Ramos (cell line): Measurements from ENCODE around the gene CALML5.

Source experiments
- in situ Hi-C: fragments of 300-500 bp; cut with MboI; formaldehyde crosslinking; loops from one replicate; pipeline ENCODE4 v1.14.3; 2022; ENCODE audit warnings: low sequenced_read_pairs; ENCODE audit not compliant: unreplicated experiment

Gene CALML5, protein sequence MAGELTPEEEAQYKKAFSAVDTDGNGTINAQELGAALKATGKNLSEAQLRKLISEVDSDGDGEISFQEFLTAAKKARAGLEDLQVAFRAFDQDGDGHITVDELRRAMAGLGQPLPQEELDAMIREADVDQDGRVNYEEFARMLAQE

DNA sequence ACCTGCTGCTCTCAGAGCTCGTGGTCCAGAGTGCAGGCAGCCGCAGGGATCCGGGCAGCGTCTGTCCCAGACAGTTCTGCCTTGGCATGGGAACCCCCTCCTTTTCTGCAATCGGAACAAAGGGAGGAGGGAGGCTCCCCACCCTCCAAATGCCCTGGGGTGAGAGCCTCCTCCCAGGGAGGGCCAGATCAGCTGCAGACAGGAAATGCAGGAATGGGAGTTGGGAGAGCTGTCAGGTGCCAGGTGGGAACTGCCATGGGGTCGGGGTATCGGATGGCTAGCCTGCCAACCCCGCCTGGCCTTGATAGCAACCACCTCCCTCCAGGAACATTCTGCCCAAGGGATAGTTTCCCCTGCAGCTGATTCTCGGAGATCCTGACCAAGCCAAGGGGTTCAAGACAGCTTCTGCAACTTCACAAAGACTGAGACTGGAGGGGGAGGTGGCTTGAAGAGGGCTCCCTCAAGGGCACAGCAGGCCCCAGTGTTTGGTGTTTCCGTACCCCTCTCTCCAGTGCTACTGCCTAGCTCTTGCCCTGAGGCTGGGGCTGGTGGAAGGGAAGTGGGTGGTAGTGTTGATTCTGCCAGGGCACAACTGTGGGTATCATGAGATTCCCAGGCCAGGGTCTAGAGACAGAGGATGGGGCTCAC is at the start of gene CALML5:
CALML5 (minus strand) TSS at position 78 of the 648 bp plus-strand sequence. CDS start 132 bp downstream, outside the sequence.
- in situ Hi-C loops: no loop called here

DNA sequence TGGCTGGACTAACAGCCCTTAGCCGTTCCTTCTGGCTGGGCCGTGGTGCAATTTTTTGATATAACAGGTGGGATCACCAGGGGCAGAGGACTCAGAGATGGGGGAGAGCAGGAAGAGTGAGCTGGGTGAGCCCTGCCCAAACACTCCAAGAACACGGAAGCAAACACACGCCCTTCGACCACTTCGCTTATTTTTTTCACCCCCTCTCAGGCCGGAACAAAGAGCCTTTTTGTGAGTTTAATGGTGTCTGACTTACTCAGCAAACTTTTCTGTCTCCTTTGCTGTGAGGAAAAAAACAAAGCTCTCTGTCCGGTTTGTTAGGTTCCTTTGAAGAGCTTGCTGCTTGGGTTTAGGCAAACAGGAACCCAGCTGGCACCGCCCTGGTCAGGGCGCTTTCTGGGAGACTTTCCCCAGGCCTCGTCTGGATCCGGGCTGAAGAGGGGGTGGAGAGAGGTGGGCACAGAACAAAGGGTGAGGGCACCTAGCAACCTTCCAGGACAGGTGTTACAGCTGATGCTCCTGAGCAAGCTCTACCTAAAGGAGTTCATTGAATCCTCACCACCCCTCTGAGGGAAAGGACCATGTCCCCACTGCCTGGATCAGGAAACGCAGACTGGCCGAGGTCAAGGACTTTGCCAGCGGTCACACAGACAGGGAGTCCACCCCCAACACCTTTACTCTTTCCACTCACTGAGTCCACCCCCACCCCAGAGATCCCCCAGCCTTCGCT is 48.7 kb upstream of the CALML5 start:
- in situ Hi-C loops: no loop called here

DNA sequence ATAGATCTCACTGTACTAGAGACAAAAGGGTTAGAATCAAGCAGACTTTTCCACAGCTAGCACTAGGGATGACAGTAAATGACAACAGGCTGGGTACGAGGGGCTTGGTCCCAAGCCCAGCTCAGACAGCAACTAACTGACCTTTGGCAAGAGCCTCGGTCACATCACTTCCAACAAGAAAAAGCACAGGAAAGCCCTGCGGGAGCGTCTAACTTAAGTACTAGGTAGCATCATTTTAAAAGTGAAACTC is 48.2 kb upstream of the CALML5 start:
- in situ Hi-C loops: no loop called here

DNA sequence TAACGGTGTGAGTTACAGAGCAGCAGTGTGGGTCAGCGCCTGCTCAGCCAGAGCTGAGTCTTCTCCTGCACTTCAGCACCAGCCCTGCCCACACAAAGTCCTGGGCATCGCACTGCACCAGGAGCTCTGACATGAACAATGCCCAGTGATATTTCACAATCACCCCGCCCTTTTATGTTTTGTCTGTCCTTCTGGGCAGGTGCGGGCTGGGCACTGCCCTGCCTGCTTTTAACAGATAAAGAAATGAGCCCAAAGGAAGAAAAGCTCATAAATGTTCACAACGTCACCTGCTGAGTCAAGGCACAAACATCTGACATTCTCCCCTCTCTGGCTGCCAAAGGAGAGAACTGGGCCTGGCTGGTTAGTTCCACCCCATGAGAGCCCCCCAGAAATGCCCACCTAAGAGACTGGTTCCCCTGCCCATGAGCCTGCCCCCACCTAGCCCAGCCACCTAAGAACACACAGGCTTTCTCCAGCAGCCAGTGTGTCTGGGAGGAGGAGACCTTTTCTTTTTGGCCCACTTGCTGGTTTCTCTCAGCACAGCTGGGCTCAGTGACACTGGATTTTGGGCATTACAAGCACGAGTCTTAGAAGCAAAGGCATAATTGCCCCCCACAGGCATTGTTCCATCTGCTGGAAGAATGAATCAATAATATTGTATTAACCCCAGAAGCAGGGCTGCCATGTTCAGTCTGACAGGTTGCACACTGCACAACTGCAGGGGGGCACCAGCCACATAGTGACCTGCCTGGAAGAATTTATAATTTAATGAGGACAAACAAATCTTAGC is 47.7 kb upstream of the CALML5 start:
- in situ Hi-C loops: no loop called here

DNA sequence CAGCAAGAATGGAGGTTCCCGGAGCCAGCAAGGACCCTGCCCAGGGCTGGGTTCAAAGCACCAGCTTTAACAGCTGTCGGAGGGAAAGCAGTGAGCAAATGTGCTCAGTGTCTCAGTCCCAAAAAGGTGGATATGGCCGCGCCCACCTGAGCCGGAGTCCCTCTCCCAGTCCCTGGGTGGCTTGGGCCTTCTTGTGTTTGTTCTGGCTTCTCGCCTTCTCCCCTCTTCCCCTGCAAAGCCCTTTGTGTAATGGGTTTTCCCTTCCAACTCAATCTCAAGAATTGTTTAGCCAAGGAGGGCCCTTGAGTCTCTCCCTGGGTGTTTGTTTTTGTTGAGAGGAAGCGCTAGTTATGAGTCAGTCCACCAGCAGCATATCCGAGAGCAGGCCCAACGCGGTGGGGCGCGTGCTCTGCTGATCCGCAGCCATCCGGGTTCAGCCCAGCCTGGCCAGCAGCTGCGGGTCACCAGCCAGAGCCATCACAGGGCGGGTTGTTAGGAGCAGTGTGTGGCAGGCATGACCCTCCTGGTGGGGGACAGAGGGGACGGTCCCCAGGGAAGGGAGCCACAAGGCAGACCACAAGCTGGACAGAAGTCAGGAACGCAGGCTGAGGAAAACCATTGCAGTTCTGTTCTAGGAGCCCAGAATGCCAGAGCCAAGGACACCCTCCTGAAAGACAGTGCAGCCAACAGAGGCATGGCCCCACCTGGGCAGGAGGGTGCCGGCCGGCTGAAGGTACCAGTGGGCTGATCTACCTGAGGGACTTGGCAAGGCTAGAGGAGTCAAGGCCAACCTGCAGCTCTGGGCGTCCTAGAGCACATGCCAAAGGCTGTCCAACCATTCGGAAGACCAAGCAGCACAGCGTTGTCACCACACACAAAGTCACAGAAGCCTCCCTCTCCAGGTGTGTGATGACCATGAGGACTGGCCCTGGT is 46.7 kb upstream of the CALML5 start:
- in situ Hi-C loops: no loop called here

DNA sequence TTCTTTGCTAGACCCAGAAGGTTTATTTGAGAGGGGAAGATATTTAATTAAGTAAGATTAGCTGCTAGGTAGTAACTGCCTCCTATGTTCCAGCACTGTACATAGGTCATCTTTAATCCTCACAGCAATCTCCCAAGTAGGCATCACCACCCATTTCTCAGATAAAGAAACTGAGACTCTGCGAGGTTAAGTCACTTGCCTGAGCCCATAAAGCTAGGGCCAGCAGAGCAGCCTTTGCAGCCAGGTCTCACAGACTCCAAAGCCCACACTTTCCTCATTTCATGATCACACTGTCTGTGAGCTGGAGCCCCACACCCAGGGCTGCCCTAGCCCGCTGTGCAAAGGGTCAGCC is 46.0 kb upstream of the CALML5 start:
- in situ Hi-C loops: no loop called here

DNA sequence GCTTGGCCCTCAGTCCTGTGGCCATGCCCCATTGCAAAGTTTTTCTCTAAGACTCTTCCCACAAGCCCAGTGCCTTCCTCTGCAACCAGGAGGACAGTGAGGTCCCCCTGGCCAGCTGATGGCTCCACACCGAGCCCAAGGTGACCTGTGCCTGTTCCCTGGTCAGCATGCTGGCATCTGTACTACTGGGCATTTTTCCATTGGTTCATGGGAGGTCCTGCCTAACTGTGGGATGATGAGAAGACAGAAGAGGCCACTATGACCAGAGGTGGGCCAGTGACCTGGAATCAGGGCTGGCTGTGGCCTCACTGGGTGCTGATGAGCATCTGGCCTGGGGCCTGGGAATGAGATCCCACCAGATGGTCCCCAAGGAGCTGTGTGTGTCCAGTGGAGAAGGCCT is 45.6 kb upstream of the CALML5 start:
- in situ Hi-C loops: no loop called here

DNA sequence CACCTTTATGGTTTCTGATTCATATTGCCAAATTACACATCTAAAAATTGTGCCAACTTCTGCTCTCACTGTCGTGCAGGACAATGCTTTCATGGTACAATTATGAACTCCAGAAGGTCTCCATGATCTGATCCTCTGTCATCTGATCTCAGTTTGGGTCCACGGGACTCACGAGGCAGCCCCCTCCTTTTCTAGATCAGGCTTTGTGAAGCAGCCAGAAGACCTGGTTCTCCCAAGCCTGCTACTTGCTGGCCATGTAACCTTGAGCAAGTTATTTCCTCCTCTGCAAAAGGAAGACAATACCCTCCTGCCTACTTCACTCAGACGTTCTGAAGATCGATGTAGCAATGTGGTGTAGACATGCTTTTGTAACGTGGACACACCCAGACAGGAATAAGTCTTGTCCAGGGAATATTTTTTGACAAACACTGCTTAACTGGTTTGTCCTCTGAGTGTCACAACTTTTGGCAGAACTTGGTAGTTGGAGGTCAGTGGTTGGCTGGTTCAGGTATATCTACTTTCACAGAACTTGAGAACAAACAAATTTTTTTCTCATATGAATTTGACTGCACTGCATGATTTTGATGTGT is 44.9 kb upstream of the CALML5 start:
- in situ Hi-C loops: no loop called here

DNA sequence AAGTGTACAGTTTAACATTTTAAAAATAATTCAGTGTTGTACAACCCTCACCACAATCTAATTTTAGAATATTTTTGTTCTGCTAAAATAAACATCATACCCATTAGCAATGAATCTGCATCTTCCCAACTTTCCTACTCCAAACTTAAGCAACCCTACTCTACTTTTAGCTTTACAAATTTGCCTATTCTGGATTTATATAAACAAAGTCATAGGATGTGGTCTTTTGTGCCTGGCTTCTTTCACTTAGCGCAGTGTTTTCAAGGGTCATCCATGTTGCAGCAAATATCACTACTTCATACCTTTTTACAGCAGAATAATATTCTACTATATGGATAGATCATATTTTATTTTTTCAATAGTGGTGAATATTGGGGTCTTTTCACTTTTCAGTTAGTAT is 44.3 kb upstream of the CALML5 start:
- in situ Hi-C loops: no loop called here

DNA sequence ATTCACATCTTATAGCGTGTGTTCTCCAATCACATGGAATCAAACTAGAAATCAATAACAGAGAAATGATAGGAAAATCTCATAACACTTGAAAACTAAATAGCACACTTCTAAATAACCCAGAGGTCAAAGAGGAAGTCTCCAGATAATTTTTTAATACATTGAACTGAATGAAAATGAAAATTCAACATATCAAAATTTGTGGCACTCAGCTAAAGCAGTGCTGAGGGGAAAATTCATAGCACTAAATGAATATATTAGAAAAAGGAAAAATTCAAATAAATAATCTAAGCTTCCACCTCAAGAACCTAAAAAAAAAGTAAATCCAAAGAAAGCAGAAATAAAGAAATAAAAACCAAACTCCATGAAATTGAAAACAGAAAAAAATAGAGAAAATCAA is 42.7 kb upstream of the CALML5 start:
- in situ Hi-C loops: no loop called here

DNA sequence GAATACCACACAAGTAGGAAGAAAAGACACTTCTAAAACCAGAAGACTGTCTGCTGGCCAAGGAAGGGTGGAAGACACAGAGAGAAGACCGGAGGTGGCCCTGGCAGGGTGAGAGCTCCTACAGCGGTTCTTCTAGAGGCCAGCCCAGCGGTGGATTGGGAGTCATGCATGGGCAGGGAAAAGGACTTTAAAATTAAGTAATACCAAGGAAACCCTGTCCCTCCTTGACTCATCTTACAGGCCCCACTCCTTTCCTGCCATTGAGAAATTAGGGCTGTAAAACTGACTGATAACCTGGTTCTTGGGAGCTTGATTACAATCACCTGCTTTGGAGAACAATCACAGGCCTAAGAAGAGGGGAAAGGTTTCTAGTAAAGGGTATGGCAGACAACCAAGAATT is 41.5 kb upstream of the CALML5 start:
- in situ Hi-C loops: no loop called here

DNA sequence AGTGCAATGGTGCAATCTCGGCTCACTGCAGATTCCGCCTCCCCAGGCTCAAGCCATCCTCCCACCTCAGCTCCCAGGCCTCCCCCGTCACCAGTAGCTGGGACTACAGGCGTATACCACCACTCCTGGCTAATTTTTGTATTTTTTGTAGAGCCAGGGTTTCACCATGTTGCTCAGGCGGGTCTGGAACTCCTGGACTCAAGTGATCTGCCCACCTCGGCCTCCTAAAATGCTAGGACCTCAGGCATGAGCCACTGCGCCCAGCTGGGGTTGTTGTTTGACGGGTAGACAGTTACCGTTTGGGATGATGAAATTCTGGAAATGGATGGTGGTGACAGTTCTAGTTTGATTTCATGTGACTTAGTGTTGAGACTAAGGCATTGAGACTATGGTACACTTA is 40.7 kb upstream of the CALML5 start:
- in situ Hi-C loops: no loop called here

DNA sequence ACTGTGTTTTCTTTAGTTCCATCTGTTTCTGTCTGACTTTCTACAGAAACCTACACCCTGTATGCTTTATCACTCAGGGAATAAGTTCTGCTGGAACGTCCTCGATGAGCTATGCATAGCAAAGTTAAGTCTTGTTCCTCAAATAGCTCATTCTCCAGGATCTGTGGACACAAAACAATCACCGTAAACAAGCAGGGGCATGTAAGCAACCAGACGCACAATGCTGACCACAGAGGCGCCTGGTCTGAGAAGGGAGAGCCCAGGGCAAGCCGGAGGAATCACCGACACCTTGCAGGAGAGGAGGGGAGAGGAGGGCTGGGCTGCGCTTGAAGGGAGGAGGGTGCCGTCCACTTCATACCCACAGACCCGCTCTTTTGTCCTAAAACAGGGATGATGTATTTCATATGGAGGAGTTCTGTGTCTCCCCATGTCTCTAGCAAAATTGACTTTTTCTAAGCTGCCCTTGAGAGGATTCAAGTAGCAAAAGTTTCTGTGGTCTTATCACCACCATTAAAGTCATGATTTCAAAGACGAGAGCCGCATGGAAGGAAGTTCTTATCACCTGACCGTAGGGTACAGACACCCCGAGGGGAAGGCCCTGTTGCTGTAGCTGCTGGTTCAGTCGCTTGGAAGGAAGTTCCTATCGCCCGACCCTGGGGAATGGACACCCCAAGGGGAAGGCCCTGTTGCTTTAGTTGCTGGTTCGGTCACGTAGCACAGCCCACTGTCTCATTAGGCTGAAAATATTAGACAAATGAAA is 39.7 kb upstream of the CALML5 start:
- in situ Hi-C loops: no loop called here

DNA sequence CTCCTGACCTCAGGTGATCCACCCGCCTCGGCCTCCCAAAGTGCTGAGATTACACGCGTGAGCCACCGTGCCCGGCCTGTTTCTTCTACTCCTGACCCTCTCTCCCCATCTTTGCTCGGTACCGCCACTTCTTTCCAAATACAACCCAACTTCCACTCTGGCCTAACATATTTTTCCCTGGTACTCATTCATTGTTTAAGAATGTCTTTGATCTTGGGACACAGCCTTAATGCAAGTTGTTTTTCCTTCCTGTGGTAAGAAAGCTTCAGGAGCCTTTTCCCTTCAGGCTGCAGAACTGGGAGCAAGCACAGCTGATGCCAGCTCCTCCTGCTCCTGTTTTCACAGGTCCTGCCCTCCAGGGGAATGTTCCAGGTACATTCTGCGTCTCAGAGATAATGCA is 39.1 kb upstream of the CALML5 start:
- in situ Hi-C loops: no loop called here

DNA sequence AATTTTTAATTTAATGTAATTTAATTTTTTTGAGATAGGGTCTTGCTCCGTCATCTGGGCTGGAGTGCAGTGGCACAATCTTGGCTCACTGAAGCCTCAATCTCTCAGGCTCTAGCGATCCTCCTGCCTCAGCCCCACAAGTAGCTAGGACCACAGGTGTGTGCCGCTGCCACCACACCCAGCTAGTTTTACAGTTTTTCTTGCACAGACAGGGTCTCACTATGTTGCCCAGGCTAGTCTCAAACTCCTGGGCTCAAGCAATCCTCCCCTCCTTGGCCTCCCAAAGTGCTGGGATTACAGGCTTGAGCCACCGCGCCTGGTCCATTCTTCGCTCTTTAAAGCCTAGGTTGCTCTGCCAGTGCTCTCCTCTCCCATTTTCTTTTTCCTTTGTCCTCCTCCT is 38.3 kb upstream of the CALML5 start:
- in situ Hi-C loops: no loop called here

DNA sequence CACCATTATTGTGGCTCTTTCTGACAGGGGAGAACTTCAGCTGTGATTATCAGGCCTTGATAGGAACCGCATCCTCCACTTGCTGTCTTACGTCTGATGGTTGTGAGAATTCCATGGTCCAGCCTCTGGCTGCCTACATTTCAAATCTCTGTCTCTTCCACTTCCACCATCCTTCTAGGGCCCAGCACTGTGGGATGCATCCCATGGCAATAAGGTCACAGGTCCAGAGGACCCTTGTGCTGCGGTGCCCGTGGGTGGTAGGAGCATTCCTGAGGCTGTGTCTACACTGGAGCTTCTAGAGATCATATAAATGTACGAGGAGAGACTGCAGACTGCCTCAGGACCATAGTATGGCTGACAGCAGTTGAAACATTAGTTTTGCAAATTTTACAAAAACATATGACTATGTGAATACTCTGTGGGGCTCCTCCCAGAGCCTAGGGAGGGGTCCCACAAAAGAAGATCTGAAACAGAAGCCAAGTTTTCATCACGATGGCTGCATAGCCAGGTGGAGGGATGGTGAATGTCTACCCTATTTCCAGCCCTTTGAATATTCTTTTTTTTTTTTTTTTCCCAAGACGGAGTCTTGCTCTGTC is 37.2 kb upstream of the CALML5 start:
- in situ Hi-C loops: no loop called here

DNA sequence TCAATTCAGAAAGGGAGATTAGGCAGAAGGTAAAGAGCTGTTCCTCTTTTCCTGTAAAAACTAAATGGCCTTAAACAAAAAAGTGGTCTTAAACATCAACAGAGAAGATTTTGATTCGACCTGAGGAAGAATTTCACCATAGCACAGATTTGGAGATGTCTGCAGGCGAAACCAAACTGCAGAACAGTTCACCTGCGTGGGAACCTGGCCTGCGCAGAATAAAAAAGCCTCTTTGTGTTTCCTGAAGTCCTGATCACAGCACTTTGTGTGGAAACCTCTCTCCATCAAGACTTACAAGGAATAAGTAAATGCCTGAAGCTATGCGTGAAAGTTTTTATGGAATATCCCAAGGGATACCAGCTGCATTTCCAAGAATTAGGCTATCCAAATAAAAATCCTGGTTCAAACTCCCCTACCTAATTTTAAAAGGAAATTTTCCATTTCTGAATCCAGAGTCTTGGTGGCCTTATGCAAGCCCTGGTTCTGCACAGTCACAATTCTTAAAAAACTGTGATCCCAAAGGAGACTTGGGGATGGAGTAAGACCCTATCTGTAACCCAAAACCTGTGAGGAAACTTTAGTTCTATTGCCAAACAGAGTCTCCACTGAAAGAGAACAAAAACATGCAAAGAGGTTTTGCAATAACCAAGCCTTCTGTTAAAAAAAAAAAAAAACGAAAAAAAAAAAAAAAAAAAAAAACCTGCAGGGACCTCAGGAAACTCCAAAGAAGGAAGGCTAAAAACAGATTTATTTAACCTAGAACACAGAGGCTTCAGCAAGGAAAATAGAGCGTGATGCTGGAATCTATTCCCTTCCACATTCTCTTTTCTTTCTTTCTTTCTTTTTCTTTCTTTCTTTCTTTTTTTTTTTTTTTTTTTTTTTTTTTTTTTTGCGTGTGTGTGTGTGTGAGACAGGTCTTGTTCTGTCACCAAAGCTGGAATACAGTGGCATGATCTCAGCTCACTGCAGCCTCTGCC is 35.8 kb upstream of the CALML5 start:
- in situ Hi-C loops: no loop called here
